Body of pancreas (tissue), 4 donors: ENCODE results near the gene MAT2B. TPM values are rescaled to one million over a fixed set of nuclear protein-coding genes. Genes with fewer than 3 reads are reported as not detected.

Source experiments
- ATAC-seq: fragments of 150-250 bp; one replicate; pipeline ENCODE4 v1.9.1; 2016
- DNase-seq, 4 donors: peaks; one replicate each; pipeline ENCODE4 v3.0.0-alpha.2; 2019
- H3K27ac ChIP-seq, 4 donors: fragments of 200-600 bp; sonication (generic); 1 replicate in 3 of 4; 2 replicates in 1 of 4; pipeline versions ENCODE4 v1.5.1 to v1.6.1; 2016 to 2019; ENCODE audit warnings: mild to moderate bottlenecking in 1 of 4, mixed read lengths in 1 of 4, moderate library complexity in 1 of 4
- H3K27me3 ChIP-seq, 2 donors: fragments of 200-600 bp; sonication (generic); one replicate each; pipeline ENCODE4 v1.6.0; 2016; ENCODE audit warnings: mild to moderate bottlenecking in 1 of 2
- H3K36me3 ChIP-seq, 2 donors: fragments of 200-600 bp; sonication (generic); replicated peaks in 1 of 2; 2 replicates each; pipeline ENCODE4 v1.5.1; 2016; ENCODE audit warnings: low read depth in 2 of 2; ENCODE audit not compliant: insufficient read depth in 1 of 2
- H3K4me1 ChIP-seq: fragments of 200-600 bp; sonication (generic); one replicate; pipeline ENCODE4 v1.6.0; 2016
- H3K4me3 ChIP-seq, 2 donors: fragments of 200-600 bp; sonication (generic); 1 replicate in 1 of 2; 2 replicates in 1 of 2; pipeline ENCODE4 v1.5.1; 2016 to 2019
- H3K9me3 ChIP-seq, 3 donors: fragments of 200-600 bp; sonication (generic); 1 replicate in 2 of 3; 2 replicates in 1 of 3; pipeline ENCODE4 v1.5.1; 2016
- POLR2A ChIP-seq, 3 donors: fragments of 450-650 bp; IDR thresholded peaks; one replicate each; pipeline ENCODE4 v1.6.1; 2016; ENCODE audit warnings: antibody characterized with exemption in 3 of 3, mild to moderate bottlenecking in 2 of 3
- WGBS, 2 donors: methylation state at CpG; one replicate each; pipeline ENCODE4 v1.1.5; 2017; 5-methylcytosine and 5-hydroxymethylcytosine counted together
- intact Hi-C: fragments of 100-400 bp; cut with DNase I; formaldehyde crosslinking; loops from one replicate; pipeline ENCODE4 v1.15.1; 2023
- total RNA-seq, 2 donors: library from RNA; depleted of rRNA; stranded (reverse); fragments of >200 nt; gene quantifications; one replicate each; pipeline ENCODE4 v1.1.0, GENCODE V29; 2016
- TF ChIP-seq, protein P1 (sequence below), 7 experiments: fragments of 450-650 bp in 4 of 7; fragments of 200-600 bp in 3 of 7; sonication (generic) in 3 of 7; IDR thresholded peaks; one replicate each; pipeline ENCODE4 v1.5.1; 2016 to 2019; ENCODE audit warnings: antibody characterized with exemption in 7 of 7

Gene MAT2B
- total RNA-seq, 2 donors from 2014 or later: 18.5 to 29.1 TPM

DNA sequence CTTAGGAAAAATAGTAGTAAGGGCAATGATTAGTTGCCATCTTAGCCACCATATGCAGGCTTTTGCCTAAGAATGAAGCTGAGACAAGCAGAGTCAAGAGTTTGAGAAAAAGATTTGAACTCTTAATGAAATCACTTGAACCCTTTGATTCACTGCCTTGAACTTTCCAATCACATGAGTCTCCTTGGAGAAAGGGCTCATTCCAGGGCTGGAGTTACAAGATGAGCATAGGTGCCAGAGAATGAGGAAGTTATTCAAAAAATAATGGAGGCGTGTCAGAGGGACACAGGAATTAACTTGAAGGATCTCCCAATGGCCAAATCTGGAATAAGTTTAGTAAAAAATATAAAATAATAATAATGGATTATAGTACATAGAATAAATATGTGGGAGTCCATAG, 35.3 kb downstream of the MAT2B start:
- Histone ChIP-seq H3K4me1 (no peaks in the 10 kb centered on the region), H3K27ac (no peak overlapping the region), H3K9me3 (no peaks in the 10 kb centered on the region), H3K27me3 (peaks cover 0 to 3% of the 10 kb centered on the region in 2 donors), H3K4me3 (no peak overlapping the region), H3K36me3 (no peaks in the 10 kb centered on the region)
- no peak for TF ChIP-seq POLR2A (IDR thresholded peaks at IDR 0.05)
- TF ChIP-seq, protein P1, sequence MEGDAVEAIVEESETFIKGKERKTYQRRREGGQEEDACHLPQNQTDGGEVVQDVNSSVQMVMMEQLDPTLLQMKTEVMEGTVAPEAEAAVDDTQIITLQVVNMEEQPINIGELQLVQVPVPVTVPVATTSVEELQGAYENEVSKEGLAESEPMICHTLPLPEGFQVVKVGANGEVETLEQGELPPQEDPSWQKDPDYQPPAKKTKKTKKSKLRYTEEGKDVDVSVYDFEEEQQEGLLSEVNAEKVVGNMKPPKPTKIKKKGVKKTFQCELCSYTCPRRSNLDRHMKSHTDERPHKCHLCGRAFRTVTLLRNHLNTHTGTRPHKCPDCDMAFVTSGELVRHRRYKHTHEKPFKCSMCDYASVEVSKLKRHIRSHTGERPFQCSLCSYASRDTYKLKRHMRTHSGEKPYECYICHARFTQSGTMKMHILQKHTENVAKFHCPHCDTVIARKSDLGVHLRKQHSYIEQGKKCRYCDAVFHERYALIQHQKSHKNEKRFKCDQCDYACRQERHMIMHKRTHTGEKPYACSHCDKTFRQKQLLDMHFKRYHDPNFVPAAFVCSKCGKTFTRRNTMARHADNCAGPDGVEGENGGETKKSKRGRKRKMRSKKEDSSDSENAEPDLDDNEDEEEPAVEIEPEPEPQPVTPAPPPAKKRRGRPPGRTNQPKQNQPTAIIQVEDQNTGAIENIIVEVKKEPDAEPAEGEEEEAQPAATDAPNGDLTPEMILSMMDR (IDR thresholded peaks at IDR 0.05): no peak
- no peak for ATAC-seq
- intact Hi-C loops: no loop called here
- no peak for DNase-seq
- 73 to 75% methylated on average over 1 of the region's 1 CpG for WGBS, 2 donors

DNA sequence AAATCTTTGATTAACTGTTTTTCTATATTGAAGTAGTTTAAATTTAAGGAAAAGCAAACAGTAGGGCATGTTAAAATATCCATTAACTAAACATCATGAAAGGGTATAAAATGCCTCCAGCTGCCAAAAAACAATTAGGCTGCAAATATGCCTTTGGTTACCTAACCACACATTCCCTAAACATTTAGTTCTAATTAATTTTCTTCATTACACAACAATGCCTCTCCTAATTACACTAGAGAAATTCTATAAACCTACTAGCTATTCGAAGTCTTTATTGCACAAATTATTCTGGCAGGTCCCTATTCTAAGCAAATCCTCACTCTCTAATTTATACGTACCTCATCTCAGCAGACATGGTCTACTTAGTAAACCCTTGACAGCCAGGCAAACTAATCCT, 37.4 kb downstream of the MAT2B start:
- intact Hi-C loops: no loop called here
- WGBS, 2 donors: 75 to 76% methylated on average over 2 of the region's 2 CpGs
- no peak overlapping the region for H3K4me3 ChIP-seq

DNA sequence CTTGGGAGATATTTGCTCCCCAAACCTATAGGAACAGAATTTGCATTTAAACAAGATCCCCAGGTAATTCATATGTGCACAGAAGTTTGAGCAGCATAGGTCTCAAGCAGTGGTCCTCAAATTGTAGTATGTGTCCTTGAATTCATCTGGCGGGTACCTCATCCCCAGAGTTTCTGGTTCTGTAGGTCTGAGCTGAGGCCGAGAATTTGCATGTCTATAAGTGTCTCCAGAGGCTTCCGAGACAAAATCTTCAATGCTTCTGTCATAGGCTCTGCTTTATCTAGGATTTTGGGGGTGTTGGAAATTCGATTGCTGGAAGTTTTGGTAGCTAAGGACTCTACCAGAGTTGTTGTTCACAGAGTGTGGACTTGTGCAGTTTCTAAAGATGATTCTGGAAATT, 38.6 kb downstream of the MAT2B start:
- 37 to 62% methylated on average over 2 to 4 of the region's 4 CpGs for WGBS, 2 donors
- H3K27me3 ChIP-seq: peaks cover 0 to 3% of the 10 kb centered on the region in 2 donors
- no peaks in the 10 kb centered on the region for H3K36me3 ChIP-seq
- H3K27ac ChIP-seq: no peak overlapping the region
- no peak for DNase-seq
- no peak overlapping the region for H3K4me3 ChIP-seq
- ATAC-seq: no peak
- TF ChIP-seq, protein P1 (IDR thresholded peaks at IDR 0.05): no peak
- intact Hi-C loops: no loop called here
- no peaks in the 10 kb centered on the region for H3K9me3 ChIP-seq
- H3K4me1 ChIP-seq: no peaks in the 10 kb centered on the region

More for the DNA sequence above, 37.4 kb downstream of the MAT2B start:
- no peak for TF ChIP-seq POLR2A (IDR thresholded peaks at IDR 0.05)
- TF ChIP-seq, protein P1 (IDR thresholded peaks at IDR 0.05): no peak
- DNase-seq: no peak
- Histone ChIP-seq H3K27me3 (peaks cover 0 to 3% of the 10 kb centered on the region in 2 donors), H3K4me1 (no peaks in the 10 kb centered on the region), H3K27ac (no peak overlapping the region), H3K9me3 (no peaks in the 10 kb centered on the region), H3K36me3 (no peaks in the 10 kb centered on the region)
- ATAC-seq: no peak

DNA sequence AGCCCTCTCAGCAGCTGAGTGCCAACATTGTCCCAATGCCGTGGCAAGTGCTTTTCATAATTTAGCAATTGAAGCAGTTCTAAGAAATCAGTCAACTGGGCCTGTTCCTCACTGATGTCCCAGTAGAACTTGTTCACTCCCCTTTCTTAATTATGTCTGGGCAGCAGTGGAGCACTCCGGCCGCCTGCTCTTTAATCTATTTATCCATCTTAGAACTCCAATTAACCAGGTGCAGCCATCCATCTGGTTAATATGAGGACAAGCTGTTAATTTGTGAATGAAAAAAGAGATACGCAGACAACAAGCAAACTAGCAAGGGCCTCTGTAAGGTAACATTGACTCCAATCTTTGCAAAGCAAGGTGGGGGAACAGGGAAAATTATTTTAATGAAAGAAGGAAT, 39.4 kb downstream of the MAT2B start:
- Histone ChIP-seq H3K27ac (no peak overlapping the region), H3K27me3 (peaks cover 0 to 3% of the 10 kb centered on the region in 2 donors), H3K4me3 (no peak overlapping the region), H3K4me1 (no peaks in the 10 kb centered on the region), H3K36me3 (no peaks in the 10 kb centered on the region), H3K9me3 (no peaks in the 10 kb centered on the region)
- intact Hi-C loops: no loop called here
- DNase-seq: no peak
- no peak for ATAC-seq
- 90 to 94% methylated on average over 4 of the region's 4 CpGs for WGBS, 2 donors
- TF ChIP-seq, protein P1 (IDR thresholded peaks at IDR 0.05): no peak
- TF ChIP-seq POLR2A (IDR thresholded peaks at IDR 0.05): no peak

DNA sequence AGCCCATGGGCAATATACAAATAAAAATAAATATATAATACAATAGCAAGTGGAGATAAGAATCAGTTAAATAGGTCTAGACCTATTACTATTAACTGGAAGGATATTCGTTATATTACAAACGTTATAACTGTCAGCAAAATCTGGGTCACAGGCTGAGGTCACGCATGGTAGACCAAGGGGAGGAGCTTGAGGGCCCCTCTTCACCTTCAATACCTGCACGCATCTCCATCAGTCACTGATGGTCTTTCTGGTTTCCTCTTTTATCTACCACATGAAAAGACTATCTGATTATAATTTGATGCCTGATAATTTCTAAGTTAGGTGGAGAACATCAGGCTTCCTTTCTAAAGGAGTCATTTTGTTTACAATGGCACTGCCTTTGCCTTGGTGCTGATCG, 43.2 kb downstream of the MAT2B start:
- Histone ChIP-seq H3K9me3 (no peaks in the 10 kb centered on the region), H3K4me1 (no peaks in the 10 kb centered on the region), H3K36me3 (no peaks in the 10 kb centered on the region), H3K27me3 (no peaks in the 10 kb centered on the region), H3K27ac (no peak overlapping the region), H3K4me3 (no peak overlapping the region)
- intact Hi-C loops: no loop called here
- no peak for TF ChIP-seq POLR2A (IDR thresholded peaks at IDR 0.05)
- TF ChIP-seq, protein P1 (IDR thresholded peaks at IDR 0.05): no peak
- 58 to 66% methylated on average over 5 of the region's 5 CpGs for WGBS, 2 donors
- ATAC-seq (no peak), DNase-seq (no peak)
